ENCODE results near the gene PEX14.

- TF ChIP-seq YY1 (IDR thresholded peaks at IDR 0.05; ENCODE audit: low read depth) (no peak), EP300 (IDR thresholded peaks at IDR 0.05; ENCODE audit: borderline replicate concordance) (no peak)
Measured at GRCh38 chr1:10498231-10498630, 23.5 kb downstream of the PEX14 start.

All from Ishikawa (cell line).